NCI-H446 treated with DMSO at 0.1 percent for 48 hours (cell line): ENCODE measurements around the gene DGKZ.
"Not testable (repeated sequence)": the region's sequence is repeated elsewhere in the genome, so short reads cannot be mapped to it uniquely, and the experiment has no call there.

Source experiments
- DNase-seq: peaks from one replicate; lab custom pipeline; 2025; lab: John Stamatoyannopoulos, UW

The DGKZ gene, protein sequence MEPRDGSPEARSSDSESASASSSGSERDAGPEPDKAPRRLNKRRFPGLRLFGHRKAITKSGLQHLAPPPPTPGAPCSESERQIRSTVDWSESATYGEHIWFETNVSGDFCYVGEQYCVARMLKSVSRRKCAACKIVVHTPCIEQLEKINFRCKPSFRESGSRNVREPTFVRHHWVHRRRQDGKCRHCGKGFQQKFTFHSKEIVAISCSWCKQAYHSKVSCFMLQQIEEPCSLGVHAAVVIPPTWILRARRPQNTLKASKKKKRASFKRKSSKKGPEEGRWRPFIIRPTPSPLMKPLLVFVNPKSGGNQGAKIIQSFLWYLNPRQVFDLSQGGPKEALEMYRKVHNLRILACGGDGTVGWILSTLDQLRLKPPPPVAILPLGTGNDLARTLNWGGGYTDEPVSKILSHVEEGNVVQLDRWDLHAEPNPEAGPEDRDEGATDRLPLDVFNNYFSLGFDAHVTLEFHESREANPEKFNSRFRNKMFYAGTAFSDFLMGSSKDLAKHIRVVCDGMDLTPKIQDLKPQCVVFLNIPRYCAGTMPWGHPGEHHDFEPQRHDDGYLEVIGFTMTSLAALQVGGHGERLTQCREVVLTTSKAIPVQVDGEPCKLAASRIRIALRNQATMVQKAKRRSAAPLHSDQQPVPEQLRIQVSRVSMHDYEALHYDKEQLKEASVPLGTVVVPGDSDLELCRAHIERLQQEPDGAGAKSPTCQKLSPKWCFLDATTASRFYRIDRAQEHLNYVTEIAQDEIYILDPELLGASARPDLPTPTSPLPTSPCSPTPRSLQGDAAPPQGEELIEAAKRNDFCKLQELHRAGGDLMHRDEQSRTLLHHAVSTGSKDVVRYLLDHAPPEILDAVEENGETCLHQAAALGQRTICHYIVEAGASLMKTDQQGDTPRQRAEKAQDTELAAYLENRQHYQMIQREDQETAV

DNA sequence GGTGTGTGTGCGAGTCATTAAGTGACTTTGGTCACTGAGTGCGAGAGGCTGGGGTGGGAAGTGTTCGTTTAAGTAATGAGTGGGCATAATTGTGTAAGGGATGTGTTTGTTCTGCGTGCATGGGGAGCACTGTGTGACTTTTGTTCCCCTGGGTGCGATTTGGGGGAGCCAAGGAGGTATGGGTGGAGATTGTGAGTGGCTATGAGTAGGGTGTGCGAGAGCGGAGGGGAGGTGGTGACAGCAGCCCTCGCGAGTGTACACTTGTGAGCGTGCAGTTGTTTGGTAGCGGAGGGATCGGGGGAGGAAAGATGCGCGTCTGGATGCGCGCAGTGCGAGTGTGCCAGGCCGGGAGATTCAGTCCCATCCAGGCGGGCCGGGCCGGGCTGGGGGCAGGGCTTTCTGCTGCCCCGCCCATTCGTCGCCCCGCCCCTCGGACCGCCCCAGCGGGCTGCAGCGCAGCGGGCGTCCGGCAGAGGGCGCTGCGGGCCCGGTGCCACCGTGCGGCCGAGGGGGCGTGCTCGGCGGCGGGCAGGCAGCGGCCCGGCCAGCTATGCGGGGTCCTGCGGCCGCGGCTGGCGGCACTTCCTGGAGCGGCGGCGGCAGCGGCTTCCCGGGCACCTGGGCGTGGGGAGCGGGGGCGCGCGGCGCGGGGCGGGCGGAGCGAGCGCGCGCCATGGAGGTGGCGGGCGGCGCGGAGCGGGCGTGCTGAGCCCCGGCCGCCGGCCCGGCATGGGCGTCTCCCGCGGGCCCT is at the start of gene DGKZ:
TSS of gene DGKZ (plus strand) at position 578 of the 751 bp plus-strand sequence. CDS start 197 bp downstream, outside the sequence.
- peak; percentile 67 for DNase-seq

DNA sequence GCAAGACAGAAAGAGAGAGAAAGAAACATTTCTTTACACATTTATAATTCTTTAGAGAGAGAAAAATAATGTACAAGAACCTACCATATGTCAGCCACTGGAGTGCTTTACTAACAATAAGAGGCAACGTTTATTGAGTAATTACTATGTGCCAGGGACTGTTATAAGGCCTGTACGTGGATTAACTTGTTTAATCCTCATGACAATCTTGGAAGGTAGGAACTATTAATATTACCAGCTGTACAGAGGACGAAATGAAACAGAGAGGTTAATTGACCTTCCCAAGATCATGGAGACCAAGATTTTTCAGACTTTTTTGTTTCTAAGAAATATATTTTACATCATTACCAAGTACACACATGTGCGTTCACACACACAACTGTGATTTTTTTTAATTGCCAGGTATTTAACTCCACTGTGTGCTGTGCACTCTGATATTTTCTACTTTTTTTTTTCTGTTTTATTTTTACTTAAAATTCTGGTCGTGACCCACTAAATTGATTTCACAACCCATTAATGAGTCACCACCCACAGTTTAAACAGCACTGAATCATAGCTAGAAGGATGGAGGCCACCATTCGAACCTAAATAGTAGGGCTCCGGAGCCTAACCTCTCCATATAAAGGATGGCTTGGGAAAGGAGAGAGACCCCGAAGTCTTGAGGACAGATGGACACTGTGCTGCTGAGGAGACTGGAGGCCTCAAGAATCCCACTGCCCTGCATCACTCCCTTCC is 48.4 kb upstream of the DGKZ start:
- no peak for DNase-seq

DNA sequence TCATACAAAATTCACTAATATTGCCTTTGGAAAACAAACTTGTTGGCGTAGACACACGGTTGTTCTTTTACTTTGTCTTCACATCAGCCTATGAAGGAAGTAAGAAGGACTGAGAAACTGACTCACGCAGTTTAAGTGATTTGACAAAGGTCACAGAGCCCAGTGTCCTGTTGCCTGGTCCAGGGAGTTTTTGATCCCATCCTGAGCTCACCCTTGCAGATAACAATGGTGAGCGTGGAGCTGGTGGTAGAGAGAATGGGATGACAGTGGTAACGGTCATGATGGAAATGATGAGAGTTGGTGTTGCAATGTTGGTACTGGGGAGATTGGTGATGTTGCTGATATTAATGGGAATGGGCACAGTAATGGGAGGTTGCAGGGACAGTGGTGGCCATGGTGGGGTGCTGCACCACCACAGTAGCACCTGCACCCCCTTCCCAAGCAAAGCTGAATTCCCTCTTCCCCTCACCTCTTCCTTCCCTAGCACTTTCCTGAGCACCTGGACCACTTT is 47.8 kb upstream of the DGKZ start:
- DNase-seq = no peak

DNA sequence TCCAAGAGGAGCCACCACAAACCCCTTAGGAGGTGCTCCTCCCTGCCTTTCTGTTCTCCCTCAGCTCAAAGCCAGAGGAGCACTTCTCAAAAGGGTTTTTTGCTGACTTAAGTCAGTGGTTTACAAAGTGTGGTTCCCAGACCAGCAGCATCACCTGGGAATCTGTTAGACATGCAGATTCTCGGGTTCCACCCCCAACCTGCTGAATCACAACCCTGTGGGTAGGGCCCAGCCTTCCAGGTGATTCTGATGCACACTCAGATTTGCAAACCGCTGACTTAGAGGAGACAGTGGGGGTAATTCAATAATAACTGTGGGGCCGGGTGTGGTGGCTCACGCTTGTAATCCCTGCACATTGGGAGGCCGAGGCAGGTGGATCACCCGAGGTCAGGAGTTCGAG is 47.0 kb upstream of the DGKZ start:
- DNase-seq = no peak

DNA sequence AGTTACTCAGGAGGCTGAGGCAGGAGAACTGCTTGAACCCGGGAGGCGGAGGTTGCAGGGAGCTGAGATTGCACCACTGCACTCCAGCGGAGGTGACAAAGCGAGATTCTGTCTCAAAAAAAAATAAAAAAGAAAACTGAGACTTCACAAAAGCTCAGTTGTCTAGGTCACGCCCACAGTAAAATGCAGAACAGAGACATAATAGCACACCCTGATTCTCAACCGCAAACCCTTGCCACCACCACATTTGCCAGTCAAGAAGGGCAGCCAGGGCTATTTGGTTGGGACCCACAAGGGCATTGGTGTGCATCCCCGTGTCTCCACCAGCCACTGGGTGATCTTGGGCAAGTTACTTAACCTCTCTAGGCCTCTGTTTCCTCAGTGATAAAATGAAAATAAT is 44.4 kb upstream of the DGKZ start:
- DNase-seq = no peak

DNA sequence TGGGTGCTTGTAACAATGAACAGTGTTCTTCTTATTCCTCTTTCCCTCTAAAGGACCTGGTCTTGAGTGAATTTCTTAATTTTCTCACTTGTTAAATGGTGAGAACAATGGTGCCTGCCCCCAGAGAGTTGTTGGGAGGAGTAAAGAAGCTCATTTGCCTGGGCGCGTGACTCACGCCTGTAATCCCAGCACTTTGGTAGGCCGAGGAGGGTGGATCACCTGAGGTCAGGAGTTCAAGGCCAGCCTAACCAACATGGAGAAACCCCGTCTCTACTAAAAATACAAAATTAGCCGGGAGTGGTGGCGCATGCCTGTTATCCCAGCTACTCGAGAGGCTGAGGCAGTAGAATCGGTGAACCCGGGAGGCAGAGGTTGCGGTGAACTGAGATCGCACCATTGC is 43.2 kb upstream of the DGKZ start:
- DNase-seq = not testable (repeated sequence)

DNA sequence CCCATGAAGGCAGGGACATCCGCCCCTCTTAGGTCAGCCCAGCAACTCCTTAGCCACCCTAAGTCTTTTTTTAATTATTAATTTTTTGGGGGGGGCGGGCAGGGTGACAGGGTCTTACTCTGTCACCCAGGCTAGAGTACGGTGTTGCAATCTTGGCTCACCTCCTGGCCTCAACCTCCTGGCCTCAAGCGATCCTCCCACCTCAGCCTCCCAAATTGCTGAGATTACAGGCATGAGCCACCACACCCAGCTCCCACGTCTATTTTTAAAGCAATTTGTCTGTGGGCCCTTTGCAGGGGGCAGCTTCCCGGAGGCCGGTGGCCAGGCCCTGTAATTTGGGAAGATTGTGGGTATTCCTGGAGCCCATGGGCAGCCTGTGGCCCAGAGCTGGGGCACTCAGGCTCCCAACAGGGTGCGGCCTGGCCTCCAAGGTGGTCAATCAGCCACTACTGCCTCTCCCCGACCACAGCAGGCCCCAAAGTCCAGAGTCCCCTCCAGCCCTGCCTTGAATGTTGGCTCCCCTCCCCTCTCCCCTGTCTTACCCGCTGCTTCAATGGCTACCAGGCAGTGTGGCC is 42.6 kb upstream of the DGKZ start:
- no peak for DNase-seq

DNA sequence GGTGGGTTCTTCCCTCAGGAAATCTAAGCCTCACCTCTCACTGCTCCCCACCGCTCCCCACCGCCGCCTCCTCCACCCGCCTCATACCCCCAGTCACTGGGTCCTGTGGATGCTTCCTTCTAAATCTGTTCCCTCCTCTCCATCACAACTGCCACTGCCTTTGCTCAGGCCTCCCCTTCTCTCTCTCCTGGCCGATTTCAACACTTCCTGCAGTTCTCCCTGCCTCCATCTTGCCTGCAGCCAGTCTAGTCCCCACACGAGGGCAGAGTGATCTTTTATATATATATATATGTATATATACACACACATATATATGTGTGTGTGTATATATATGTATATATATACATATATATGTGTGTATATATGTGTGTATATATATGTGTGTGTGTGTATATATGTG is 42.0 kb upstream of the DGKZ start:
- no peak for DNase-seq

DNA sequence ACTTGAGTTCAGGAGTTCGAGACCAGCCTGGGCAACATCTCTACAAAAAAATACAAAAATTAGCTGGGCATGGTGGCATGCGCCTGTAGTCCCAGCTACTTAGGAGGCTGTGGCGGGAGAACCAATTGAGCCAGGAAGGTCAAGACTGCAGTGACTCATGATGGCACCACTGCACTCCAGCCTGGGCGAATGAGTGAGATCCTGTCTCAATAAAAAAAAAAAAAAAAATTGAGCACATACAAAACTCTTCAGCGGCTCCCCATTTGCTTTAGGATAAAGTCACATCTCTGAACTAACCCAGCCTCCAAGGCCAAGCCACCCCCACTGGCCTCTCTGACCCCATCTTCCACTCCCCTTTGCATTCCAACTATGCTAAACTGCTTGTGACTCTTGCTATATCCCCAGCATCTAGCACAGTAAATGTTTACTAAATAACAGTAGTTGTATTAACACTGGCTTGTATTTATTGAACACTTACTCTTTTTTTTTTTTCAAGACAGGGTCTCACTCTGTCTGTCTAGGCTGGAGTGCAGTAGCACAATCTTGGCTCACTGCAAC is 40.9 kb upstream of the DGKZ start:
- no peak for DNase-seq

DNA sequence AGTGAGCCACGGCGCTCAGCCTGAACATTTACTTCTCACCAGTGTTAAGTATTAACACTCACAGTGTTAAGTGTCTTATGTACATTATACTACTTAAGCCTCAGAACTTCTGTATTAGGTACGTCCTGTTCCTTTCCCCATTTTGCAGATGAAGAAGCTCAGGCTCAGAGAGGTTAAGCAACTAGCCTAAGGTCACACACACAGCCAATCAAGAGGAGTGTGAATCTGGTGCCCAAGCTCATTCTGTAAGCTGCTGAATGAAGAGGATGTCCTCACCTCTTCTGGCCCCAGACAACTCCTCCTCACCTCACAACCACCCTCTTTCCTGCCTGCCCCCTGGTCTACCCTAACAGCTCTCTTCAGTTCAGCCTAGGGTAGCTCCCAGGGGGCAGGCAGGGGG is 39.9 kb upstream of the DGKZ start:
- DNase-seq = no peak

DNA sequence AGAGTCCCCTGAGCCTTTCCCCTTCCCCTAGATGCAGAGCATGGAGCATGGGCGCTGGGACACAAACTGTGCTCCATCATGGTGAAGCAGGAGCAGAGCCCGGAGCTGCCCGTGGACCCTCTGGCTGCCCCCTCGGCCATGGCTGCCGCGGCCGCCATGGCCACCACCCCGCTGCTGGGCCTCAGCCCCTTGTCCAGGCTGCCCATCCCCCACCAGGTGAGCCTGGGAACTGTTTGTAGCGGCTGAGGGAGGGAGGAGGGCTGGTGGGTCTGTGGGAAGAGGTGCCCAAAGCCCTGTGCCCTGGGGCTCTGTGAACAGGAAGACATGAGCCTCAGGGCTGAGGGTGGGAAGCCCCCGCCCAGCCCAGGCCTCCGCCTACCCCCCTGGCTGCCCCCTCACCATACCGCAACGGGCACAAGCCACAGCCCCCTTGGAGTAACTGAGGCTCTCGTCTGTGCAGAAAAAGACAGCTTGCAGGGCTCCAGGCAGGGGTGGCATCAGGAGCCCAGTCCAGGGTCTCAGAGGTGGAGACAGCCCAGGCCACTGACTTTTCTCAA is 39.4 kb upstream of the DGKZ start:
- DNase-seq = no peak

DNA sequence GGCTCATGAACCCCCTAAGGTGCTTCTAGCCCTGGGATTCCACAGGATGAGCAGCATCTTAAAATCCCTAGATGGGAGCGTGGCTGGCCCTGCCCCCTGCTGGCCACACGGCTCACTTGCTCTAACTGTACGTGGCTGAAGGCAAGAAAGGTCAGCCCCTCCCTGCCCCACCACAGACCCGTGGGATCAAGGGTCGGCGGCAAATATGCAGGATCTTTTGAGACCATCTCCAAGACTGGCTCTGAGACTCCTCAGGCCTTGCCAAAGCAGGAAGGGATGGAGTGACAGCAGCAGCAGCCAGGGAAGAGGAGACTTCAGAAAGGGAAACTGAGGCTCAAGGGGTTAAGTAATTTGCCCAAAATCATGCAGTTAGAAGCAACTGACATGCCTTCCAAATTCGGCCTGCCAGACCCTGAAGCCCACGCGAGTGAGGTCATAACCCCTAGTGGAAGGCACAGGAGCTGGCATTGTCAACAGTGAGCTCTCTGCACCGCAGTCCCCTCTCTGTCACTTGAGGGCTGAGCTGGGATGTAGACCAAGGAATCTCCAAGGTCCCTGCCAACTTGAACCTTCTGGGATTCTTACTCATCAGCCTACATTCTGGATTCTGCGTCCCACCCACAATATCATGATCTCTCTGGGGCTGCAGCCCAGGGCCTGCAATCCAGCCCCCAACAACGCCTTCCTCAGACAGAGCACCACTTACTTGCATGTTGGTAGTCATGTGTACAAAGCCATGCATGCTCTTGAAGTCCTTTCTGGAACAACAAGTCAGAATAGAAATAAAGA is 38.4 kb upstream of the DGKZ start:
- peak; percentile 6 for DNase-seq

DNA sequence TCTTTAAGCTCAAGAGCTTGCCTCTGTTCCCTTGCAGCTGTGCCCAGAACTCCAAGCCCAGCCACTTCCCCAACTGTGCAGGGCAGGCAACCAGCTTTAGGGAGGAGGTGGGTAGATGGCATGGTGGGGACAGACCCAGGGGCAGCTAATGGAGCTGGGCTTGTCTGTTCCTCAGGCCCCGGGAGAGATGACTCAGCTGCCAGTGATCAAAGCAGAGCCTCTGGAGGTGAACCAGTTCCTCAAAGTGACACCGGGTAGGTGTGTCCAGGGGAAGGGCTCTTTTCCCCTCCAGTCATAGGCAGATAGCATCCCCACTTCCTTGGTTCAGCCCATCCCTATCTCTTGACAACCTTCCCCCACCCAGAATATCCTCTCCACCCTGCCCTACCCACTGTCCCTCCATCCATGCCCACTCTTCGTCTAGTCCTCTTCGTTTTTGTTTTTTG is 37.4 kb upstream of the DGKZ start:
- no peak for DNase-seq

DNA sequence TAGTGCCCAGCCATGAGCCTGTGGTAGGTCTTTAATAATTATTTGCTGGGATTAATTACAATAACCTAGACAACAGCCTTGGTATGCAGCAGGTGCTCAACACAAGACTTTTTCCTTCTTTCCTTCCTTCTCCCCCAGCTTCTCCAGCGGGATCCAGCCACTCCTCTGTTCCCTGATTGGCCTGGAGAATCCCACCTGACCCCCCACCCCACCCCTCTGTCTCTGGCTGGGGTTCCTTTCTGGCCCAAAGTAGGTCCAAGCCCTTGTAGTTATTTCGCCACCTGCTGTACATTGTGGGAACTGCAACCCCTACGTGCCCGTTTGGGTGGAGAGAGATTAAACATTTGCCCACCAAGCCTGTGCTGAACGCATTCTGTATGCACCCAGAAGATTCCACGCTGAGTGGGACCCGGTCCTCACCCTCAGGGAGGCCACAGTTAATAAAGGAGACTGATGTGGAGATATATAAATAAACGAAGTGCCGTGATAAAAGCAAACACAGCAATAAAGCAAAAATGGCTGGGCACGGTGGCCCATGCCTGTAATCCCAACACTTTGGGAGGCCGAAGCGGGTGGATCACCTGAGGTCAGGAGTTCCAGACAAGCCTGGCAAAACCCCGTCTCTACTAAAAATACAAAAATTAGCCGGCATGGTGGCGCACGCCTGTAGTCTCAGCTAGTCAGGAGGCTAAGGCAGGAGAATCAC is 32.1 kb upstream of the DGKZ start:
- peak; percentile 63 for DNase-seq

DNA sequence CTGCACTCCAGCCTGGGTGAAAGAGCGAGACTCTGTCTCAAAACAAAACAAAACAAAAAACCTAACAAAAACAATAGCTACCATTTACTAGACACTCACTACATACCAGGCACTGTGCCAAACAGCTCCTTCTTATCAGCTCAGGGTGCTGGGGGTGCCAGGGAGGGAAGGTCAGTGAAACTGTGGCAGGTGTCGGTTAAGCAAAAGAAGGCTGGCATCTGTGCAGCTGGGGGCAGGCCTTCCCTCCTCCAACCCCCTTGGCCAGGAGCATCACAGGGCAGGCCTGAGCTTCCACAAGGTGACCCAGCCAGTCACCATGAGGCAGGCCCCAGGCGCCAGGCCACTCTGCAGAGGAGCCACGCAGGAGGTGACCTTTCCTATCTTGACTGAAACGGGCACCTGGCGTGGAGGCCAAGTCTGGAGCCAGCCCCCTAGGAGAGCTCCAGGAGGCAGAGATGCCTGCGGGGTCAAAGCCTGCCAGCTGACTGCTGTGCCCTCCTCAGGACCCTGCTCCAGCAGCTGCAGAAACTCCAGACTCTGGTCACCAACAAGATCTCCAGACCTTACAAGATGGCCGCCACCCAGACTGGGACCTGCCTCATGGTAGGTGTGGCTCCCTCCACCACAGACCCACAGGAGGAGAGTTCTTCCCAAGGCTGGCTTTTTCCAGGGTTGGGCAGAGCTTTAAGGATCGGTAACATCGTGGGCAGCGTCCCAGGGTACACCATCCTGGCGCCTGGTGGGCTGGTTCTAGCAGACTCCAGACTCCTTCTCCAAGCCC is 31.3 kb upstream of the DGKZ start:
- no peak for DNase-seq

DNA sequence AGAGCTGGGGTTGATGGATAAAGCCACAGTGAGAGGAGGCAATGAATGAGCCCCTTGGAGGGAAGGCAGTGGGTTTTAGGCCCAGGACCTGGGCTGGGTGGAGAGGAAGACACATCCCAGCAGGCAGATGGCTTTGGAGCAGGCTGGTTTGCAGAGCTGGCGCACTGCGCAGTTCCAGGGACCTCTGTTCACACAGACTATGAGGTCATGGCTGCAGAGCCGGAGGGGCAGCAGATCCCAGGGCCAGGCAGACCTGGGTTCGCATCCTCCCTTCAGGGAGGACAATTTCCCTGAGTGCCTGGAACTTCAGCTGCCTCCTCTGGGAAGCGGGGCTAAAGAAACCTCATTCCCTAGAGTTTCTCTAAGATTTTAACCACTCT is 28.2 kb upstream of the DGKZ start:
- no peak for DNase-seq

DNA sequence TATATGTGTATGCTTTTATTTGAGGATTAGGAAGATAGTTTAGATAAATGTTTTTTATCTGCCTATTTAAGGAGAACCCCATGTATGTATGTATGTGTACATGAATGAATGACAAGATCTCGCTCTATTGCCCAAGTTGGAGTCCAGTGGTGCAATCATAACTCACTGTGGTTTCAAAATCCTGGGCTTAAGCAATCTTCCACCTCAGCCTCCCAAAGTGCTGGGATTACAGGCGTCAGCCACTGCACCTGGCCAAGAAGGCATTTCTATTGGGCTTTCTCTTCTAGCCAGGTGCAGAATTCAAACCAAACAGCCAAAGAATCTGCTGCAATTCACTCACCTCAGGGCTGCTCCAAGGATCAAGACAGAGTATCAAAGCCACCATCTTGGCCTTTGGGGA is 25.5 kb upstream of the DGKZ start:
- DNase-seq = no peak

DNA sequence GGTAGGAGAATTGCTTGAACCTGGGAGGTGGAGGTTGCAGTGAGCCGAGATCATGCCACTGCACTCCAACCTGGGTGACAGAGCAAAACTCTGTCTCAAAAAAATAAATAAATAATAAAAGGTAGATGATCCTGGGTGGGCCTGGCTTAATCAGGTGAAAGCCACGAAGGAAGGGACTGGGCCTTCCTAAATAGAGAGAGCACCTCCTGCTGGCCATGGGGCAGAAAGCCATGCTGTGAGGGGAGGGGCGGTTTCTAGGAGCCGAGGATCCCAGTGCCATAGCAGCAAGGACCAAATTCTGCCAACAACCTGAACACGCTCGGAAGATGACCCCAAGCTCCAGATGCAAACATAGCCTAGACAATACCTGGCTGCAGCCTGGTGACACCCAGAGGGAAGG is 24.5 kb upstream of the DGKZ start:
- DNase-seq = no peak
